Left lobe of liver (tissue), 2 donors: ENCODE measurements around the gene CAPN11. TPM values are rescaled to one million over a fixed set of nuclear protein-coding genes. Genes with fewer than 3 reads are reported as not detected.
A peak's percentile ranks its signal among the peaks of the same experiment; 100 is the strongest.

Experiments used
- ATAC-seq: fragments of 200-7000 bp; cut with Tn5 transposase; one replicate; pipeline ENCODE4 v1.9.1; 2020; ENCODE audit warnings: mild to moderate bottlenecking, moderate library complexity
- DNase-seq: peaks from one replicate; pipeline ENCODE4 v3.0.0-alpha.2; 2020; ENCODE audit warnings: low spot score
- total RNA-seq: library from RNA; stranded (reverse); gene quantifications from one replicate; pipeline ENCODE4 v1.2.1, GENCODE V29; 2021
- donor health status: DM: no; HTN: no; CAD: no; lungs with moderate emphysema.
- donor health status: DM: no; HTN: yes; CAD: no.

CAPN11 gene
- total RNA-seq, result 0.18 TPM

DNA sequence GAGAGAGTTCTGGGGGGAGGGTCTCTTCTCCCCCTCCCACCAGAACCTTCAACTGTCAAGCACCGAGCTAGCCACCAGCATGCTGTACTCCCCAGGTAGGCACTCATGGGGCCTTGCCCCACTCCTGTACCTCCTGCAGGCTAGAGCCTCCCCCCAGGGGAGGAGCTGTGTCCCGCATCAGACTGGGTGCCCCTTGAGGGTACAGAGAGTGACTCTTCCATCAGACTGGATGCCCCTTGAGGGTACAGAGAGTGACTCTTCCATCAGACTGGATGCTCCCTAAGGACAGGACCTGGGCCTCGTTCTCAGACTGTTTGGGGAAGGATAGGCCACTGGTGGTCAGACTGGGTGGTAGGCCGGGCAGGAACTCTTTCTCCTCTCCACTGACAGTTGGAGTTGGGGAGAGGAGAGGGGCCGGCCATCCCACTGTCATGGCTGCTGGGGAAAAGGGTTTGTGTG lies at the start of gene CAPN11:
TSS of gene CAPN11 (plus strand) at position 51 of the 459 bp plus-strand sequence. CDS start at position 80, 29 bp downstream.
- ATAC-seq, result no peak

DNA sequence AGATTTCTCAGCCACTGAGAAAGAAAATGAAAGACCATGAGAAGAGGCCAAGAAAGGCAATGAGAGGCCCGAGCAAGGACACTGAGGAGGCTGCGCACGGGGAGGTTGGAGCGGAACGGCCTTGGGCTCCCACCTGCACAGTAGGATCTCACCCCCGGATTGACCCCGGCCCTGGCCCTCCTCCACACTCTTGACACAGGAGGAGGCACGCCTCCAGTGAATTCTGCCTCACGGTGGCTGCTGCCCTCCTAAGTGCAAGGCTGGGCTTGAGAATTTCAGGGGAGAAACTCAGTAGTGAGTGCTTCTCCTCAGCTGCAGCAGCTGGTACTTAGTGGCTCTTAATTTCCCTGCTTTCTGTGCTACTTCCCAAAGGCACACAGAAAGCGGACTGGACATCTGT lies 49.4 kb upstream of the CAPN11 start:
- ATAC-seq (no peak), DNase-seq (no peak)

More for the DNA sequence above, at the start of gene CAPN11:
- no peak for DNase-seq

DNA sequence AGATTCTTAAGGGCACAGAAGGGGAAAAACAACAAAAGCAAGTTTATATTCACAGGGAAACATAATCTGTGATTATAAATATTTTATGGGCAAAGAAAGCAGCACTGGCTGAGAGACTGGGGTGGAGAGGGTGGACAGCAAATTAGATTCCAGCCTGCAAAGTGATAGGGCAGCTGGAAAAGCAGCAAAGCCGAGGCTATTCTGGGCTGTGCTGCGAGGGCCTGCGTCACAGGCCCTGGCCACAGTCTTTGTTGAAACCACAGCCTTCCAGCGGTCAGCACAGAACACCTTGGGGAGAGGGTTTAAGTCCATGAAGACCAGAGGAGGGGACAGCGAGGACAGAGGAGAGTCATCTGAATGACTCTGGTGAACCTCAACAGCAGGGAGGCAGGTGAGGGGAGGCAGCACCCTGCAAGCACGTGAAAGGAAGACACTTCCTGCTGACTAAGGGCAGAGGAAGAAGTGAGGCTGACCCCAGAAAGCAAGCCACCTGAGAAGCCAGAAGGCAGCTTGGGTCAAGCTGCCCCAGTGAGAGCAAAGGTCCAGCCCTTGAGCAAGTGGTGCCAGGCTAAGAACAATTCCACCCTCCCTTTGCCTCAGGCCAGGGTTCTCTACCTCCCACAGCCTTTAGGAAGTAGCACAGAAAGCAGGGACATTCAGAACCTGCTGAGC lies 48.5 kb upstream of the CAPN11 start:
- peak; percentile 46 for ATAC-seq

DNA sequence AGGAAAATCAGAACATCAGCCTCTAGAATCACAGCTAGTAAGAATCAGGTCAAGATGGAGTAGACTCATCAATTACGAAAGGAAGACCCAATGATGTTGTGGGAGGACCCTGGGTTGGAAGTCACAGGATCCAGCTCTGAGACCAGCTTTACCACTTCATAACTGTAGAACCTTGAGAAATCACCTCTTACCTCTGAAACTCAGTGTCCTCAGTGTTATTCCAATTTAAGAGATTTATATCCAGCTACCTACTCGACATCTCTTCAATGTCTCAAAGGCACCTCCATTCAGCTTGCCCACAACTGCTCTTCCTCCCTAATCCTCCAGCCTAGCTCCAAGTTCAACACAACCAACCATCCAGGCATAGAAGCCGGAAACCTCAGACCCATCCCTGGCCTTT lies 47.7 kb upstream of the CAPN11 start:
- DNase-seq (no peak), ATAC-seq (no peak)

More for the DNA sequence above, 48.5 kb upstream of the CAPN11 start:
- no peak for DNase-seq

DNA sequence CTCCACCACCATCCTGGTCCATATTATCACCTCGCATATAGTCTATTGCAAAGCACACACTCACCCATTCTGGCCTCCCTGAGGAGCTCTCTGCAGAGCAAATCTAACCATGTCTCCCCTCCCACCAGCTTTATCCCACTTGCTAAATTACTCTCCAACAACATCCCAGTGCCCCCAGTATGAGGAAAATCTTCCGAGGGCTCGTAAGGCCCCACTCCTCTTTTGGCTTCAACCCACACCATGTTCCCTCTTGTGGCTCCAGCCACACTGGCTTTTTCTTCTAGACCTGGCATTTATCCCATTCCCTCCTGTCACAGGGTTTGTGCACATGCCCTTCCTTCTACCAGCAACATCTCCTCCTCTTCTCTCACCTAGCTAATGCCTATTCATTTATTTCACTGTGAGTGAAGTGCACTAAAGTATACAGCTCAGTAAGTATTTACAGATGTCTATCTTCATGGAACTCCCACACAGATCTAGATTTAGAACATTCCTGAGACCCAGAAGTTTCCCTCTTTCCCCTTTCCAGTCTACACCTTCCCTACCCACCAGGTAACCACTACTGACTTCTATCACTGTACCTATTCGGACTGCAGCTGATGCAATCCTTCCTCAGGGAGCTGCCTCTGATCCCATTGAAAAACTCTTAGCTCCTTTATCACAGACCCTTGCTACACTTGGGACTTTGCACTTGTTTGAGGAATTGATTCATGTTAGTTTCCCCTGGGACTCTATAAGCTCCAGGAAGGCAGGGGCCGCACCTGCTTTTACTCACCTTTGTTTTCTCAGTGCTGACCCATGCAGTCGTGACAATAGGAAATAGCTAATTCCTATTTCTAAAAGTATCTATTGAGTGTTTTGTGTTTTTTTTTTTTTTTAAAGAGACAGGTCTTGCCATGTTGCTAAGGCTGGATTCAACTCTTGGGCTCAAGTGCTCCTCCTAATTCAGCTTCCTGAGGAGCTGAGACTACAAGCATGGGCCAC lies 46.9 kb upstream of the CAPN11 start:
- peak; percentile 54 for ATAC-seq

DNA sequence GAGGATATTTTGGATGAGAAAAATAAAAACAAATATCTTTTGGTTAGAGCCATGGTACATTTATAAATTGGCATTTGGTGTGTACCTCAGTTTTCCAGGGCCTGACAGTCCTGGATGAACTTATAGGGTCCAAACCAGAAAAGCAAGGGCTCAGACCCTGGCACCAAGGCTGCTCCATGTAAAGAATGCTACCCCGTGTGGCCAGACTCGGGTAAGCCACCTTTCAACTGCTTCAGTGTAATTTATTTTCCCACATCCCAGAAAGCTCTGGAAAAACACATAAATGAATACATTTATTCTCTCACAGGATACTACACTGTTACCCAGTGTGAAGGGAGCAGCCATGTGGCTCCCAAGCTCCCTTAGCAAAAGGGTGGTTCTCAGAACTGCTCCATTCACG lies 45.2 kb upstream of the CAPN11 start:
- no peak for DNase-seq
- no peak for ATAC-seq

More for the DNA sequence above, 46.9 kb upstream of the CAPN11 start:
- DNase-seq, result no peak

DNA sequence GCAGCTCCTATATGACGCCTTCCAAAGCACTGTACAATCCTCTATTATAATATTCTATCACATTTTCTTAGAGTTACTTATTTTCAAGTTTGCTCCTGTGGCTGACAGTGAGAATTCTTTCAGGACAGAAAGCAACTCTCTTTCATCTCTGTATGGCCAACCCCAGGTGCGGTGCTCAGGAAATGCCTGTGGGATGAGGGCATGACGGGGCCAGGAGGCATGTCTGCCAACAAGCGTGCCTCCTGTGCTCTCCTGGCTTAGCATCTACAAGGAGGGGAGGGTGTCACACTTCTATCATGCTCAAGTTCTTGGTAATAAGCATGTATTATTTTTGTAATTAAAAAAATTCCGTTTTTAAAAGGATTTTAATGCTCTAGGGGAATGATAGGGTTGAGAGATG lies 42.8 kb upstream of the CAPN11 start:
- no peak for DNase-seq
- ATAC-seq, result no peak

DNA sequence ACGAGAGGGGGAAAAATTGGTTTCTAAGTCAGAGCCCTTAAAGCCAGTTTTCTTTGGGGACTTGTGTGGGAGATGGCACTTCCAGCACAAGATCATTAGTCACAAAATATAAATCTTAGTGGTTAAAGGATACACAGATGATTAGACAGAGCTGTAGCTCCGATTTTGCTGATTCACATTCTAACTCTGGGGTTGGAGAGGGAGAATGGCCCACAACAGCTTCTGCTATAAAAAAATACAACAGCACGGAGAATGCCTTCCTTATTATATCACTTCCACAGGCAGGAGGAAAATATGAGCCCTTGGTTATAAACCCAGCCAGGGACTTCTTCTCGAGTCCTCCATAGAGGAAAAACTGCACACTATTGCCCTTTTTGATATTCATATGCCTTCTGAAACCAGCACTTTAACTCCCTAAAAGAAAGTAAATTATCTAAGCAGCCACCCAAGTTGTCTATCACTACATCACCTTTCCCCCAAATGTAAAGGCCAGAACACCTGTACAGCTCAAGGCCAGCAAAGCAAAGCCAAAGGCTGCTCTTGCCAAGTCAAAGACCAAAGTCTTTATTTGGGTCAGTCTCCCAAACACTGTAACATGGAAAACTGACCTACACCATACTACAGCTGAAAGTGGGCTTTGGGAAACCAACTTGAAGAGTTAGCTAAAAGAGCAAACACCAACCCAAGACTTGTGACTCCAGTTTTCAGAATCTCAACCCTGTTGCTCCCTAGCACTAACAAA lies 41.8 kb upstream of the CAPN11 start:
- ATAC-seq, result peak; percentile 90
- peak; percentile 74 for DNase-seq

DNA sequence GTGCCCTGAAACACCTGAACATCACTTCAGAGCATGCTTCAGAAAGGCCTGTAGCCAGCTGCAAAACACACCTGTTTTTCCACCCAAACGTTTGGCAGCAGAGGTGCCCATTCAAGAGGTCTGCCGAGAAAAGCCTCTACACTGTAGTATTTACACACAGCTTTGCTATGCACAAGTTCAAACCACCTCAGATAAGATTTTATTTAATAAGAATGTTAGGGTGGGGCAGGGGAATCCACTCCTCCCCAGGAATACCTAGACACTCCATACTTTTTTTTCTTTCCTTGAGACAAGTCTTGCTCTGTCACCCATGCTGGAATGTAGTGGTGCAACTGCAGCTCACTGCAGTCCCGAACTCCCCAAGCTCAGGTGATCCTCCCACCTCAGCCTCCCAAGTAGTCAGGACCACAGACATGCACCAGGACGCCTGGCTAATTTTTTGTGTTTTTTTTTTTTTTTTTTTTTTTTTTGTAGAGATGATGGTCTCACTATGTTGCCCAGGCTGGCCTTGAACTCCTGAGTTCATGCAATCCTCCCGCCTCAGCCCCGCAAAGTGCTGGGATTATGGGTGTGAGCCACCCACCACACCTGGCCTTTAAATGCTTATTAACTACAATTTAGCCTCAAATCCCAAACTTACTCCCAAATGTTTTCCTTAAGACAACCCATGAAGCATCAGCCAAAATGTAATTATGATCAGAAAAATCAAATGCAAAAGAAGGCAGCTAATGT lies 41.1 kb upstream of the CAPN11 start:
- ATAC-seq (peak; percentile 69), DNase-seq (no peak)

DNA sequence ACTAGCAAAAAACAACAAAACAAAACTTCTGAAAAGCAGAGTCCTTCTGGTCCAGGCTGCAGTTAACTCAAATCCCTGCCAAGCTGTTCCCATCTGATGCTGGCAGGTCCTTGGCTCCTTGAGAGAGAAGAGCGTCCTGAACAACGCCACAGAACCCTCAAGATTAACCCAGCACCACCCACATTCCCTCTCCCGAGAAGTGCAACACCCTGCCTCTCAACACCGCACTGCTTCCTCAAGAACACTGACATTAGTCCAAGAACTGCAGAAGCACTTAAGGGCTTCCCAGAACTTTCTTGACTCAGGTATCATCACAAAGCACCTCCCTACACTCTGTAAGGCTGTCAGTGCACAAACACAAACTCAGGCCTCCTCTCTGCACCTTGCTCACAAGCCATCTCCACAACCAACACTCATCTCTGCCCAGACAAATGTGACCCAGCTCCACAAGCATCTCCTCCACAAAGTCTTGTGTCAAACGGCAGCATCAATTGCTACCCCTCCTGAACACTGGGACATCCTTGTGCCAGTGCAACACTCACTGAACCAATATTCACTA lies 38.8 kb upstream of the CAPN11 start:
- ATAC-seq (no peak), DNase-seq (no peak)

DNA sequence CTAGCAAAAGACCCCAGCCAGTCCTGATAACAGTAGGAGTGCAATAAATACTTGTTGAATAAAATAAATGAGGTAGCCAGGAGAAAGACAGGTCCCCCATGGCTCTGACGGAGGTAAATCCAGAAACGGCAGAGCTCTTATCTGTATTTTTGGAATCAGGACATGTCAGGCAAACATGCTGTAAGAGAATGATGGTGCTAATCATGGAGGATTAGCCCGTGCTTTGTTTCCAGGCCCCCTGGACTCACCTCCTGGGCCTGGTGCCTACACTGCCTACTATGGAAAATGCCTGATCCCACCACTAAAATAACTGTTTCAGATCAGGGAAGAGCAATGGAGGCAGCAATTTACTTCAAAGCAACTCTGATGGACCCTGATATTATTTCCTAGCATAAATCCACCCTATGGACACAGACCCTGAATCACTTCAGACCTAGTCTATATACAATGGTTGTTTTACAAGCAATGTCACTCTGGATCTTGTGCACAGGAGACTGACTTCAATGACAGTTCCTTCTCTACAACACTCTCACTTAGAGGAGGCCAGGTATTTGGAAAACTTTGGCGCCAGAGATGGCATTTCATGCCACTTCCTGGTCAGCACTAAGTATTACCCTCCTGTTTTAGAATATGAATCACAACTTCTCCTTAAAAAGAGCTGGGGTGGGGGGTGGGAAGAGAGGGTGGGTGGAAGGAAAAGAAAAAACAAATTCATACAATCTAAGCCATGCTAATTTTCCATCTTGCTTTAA lies 37.8 kb upstream of the CAPN11 start:
- DNase-seq (no peak), ATAC-seq (no peak)

DNA sequence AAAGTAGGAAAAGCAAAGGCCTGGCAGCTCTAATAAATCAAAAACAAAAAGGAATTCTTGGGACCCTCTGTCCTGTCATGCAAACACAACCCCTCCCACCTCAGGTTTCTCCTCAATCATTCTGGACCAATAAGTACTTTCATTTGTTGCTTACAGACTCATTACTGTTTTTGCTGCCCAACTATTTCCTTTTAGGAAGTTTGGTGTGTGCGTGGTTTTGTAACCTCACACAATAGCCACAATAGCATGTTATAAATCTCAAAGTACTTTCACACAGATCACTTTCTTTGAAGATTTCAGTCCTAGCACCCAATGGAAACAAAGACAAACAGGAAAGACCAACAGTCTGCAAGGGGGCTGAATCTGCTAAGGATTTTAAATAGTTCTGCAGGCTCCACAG lies 35.8 kb upstream of the CAPN11 start:
- DNase-seq, result no peak
- no peak for ATAC-seq

DNA sequence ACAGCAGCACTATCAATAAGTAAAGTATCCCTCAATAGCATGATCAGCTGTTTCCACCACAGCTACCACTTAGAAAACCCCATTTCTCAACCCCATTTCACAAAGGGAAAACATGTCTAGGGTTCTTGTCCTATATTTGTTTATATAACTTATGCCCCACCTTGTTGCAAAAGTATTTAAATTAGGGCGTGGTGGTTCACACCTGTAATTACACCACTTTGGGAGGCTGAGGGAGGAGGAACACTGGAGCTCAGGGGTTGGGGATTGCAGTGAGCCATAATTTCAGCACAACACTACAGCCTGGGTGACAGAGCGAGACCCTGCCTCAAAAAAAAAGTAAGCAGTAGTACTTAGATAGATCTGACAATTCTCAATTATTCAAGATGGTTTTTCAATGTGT lies 35.1 kb upstream of the CAPN11 start:
- ATAC-seq, result no peak
- DNase-seq, result no peak

DNA sequence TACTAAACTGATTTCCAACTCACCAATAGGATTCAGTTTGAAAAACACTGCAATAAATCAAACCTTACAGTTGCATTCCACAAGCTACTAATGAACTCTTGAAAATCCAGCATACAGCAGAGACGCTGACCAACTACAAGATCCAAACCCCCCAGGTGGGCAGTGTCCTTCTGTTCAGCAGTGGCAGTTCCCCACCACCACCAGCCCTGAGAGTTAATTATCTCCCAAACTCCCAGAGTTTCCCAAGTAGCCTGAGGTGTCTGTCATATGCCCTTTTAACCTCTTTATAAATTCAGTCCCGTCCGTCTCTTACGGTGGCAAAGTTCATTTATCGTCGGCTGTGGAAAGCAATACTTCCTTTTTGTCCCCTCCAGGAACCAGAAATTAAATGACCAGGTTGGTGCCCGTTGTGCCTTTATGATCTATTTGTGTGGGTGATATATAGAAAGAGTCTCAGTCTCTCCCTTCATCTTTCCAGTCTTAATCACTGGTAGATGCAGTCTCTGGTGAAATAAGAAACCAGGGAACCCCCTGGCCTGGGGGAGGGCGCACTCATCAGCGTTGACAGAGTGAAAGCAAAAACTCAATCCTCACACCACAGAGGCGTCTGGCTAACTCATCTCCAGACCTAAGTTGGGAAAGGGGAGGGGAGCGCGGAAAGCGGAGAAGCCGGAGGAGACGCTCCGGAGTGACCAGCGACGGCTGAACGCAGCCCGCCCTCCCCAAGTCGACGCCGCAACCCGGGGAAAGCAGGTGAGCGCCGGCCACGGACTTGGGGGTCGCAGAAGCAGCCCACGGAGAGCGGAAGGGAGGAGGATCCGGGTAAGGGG lies 32.1 kb upstream of the CAPN11 start:
- DNase-seq (peak; percentile 54), ATAC-seq (peak; percentile 46)

DNA sequence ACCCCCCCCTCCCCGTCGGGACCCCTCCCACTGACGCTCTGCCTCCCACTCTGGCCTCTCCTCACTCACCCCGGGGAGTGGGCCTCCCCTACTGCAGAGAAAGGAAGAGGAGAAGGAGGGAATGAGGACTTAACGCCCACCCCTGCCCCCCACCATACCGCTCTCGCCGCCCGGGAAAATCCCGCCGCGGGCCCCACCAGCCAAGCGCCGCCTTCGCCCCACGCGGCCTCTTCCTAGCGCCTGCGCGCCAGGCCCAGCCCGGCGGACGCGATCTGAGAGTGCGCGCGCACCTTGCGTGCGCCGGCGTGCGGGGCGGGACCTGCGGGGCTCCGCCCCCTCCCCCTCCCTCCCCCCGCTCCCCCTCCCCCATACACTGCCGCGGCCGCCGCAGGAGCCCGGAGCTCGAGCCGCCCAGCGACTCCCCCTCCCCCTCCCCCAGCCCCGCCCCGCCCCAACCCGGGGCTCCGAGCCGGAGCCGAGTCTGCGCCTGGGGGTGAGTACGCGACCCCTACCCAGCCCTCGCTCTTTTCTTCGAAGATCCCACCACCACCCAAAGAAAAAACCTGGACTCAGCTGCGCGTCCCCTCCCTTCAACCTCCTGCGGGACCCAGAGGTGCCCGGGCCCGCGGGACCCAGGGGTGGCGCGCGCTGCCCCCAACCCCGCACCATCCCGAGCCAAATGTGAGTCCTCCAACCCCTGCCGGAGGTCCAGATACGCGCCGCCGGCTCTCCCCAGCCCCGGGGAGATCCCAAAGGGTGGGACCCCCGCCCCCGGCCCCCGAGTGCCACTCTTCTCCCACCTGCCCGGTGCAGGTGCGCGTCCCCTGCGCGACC lies 31.2 kb upstream of the CAPN11 start, which contains the start of the genes MRPL14 and TMEM63B:
TSS of gene MRPL14 (minus strand) at position 267 of the 834 bp plus-strand sequence. CDS start 10,841 bp downstream, outside the sequence.
TSS of gene TMEM63B (plus strand) at position 369 of the 834 bp plus-strand sequence. CDS start 7,031 bp downstream, outside the sequence.
- ATAC-seq (peak; percentile 89), DNase-seq (peak; percentile 94)

DNA sequence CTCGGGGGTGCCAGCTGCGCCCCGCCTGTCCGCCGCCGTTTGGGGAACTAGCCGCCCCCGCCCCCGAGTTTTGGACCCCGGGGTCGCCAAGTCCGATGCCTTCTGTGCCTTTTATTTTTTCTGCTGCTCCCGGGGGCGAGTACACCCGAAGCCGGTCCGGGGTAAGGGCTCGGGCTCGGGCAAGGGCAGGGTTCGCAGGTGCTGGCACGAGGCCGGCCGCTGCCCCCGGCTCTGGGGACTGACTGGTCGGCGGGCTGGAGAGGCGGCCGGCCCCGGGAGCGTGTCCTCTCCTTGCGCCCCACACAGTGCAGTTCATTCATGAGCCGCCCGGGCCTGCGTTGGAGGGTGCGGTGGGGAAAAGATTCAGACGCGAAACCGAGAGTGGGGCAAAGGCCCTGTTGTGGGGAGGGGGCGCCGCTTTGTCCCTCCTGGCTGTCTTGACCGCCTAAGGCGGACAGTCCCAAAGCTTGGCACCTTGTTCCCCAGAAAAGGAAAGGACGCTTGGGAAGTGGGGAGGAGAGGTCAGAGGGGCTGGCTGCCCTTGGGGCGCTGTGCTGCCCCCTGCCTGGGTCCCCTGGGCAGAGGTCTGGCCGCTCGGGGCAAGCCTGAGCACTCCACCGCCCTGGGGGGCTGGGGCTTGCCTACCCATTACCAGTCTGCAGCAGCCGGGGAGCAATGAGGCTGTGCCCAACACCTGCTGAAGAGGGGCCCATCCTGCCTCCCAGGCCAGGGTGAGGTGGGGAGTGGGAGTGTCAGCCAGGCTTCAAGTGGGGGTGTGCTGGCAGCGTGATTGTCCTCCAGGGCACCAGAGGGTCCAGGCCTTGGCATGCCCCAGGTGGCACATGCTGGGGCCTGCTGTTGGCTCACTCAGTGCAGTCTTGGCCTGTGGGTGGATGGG lies 30.4 kb upstream of the CAPN11 start:
- ATAC-seq, result peak; percentile 43
- DNase-seq, result peak; percentile 58
